Measurements from ENCODE around the gene TRIM33. TPM values are rescaled to one million over a fixed set of nuclear protein-coding genes. Genes with fewer than 3 reads are reported as not detected.

TRIM33 gene
- total RNA-seq (2021; fragmentation: NEBNext Ultra II Directional; extraction: Animal tissue kit (Norgen Biotek cat#: 25700)) = 50.8 and 52.3 TPM in 2 replicates
- 14.2 and 17.1 TPM in 2 replicates for polyA plus RNA-seq (2011; rRNA removed)
- polyA plus RNA-seq (2011; cell fraction: cytosol; rRNA removed) = 17.6 TPM
- polyA plus RNA-seq (2011; cell fraction: nucleus; rRNA removed) = 34.3 TPM
- polyA plus RNA-seq (2012, experiment 1 of 2) = 27.7 to 34.0 TPM (median 30.7 TPM) in 4 replicates
- polyA plus RNA-seq (2012, experiment 2 of 2) = 2.5 TPM
- polyA plus RNA-seq (2013, experiment 1 of 2) = 40.2 TPM
- 40.9 TPM for polyA plus RNA-seq (2013, experiment 2 of 2)
- 60.3 and 90.3 TPM in 2 replicates for polyA minus RNA-seq (2011; rRNA and poly(A)+ RNA removed)
- 32.5 TPM for polyA minus RNA-seq (2011; cell fraction: cytosol; rRNA and poly(A)+ RNA removed)
- 67.3 TPM for polyA minus RNA-seq (2011; cell fraction: nucleus; rRNA and poly(A)+ RNA removed)
- long read RNA-seq, experiment 1, partial matches to known transcripts = 4 of 29 reads
- long read RNA-seq, experiment 1, other reads (novel, unspliced or antisense) = 25 of 29 reads
- long read RNA-seq, experiment 2, partial matches to known transcripts = 4 of 4 reads
- long read RNA-seq, experiment 2, other reads (novel, unspliced or antisense) = 0 of 4 reads

DNA sequence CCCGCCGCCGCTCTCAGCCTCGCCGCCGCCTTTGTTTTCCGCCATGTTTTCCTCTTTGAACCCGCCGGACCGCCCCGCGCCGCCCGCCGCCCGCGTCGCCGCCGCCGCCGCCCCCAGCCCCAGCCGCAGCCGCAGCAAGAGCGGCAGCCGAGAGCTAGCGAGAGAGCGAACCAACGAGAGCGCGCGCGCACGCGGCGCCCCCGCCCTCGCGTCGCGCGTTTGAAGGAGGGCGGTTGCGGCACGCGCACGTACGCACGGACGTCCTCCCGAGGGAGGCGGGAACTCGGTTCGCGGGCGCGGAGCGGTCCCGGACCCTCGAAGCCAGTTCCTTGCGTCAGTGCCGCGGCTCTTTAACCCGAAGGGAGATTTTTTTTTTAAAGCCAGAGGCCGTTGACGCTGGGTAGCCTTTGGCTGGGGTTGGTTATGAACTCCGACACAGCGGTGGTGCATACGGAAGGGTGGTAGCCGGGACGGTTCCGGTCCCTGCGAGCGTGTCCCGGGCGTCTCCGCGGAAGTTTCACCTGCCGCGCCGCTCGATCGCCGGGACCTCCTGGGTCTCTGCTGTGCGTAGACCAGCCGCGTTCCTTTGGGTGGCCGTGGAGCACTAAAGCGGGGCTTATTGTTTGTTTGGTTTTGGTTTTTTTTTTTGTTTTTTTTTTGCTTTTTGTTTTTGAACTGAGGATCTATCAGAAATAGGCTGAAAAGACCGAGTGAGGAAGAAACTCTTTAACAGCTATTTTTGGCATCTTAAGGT is at the start of gene TRIM33:
TRIM33 (minus strand) TSS at position 172 of the 754 bp plus-strand sequence; CDS start at position 45, 127 bp downstream.
- peaks cover 19% of the 10 kb centered on the region for H3K23me2 ChIP-seq (ENCODE audit: low read depth, low read length)
- peak within 1 kb of the TSS; percentile 90 to 99 (median 95) for H3K4me3 ChIP-seq (ENCODE audit: extremely low read depth in 1 of 4, insufficient read depth in 2 of 4, low read depth in 3 of 4, low read length in 4 of 4)
- DNase-seq (ENCODE audit: low read depth in 1 of 2, low spot score in 2 of 2) = peak; percentile 83 to 90
- H4K20me1 ChIP-seq (replicated peaks in 1 of 2; ENCODE audit: control insufficient read depth in 1 of 2, insufficient read depth in 2 of 2, low read length in 2 of 2) = peaks cover 13 to 17% of the 10 kb centered on the region in 2 experiments
- peak within 1 kb of the TSS; percentile 87 for H2BK5ac ChIP-seq (ENCODE audit: low read depth, low read length)
- peak within 1 kb of the TSS; percentile 44 for H4K91ac ChIP-seq (replicated peaks; ENCODE audit: insufficient read length, low read length)
- no peak for FAIRE-seq
- H3K27ac ChIP-seq (ENCODE audit: low read depth, low read length) = peak within 1 kb of the TSS; percentile 91
- H2AK5ac ChIP-seq (ENCODE audit: low read depth, low read length) = peak within 1 kb of the TSS; percentile 82; the same call in 1 of the 2 replicates
- no peak within 1 kb of the TSS for H2BK15ac ChIP-seq (ENCODE audit: low read length)
- H3K14ac ChIP-seq (ENCODE audit: insufficient read length) = no peak within 1 kb of the TSS
- no peaks in the 10 kb centered on the region for H3K27me3 ChIP-seq (replicated peaks in 1 of 4; ENCODE audit: control insufficient read depth in 3 of 4, extremely low read depth in 1 of 4, insufficient read depth in 3 of 4, low read length in 3 of 4)
- WGBS, 2 experiments (ENCODE audit: extremely low coverage in 1 of 2, insufficient coverage in 1 of 2, insufficient read length in 1 of 2, insufficient replicate concordance in 2 of 2, low coverage in 1 of 2, low lambda C conversion rate in 2 of 2, missing lambda C conversion rate in 1 of 2) = 1% methylated on average over 49 of the region's 90 CpGs; no CpG with 5 or more reads in 1 of the 2 experiments
- peaks cover 20 to 43% of the 10 kb centered on the region in 2 experiments for H3K79me2 ChIP-seq (ENCODE audit: control insufficient read depth in 1 of 2, insufficient read depth in 2 of 2, low read length in 2 of 2)
- peak within 1 kb of the TSS; percentile 41; the same call in 1 of the 2 replicates for H2AFZ ChIP-seq (ENCODE audit: low read length)
- peak within 1 kb of the TSS; percentile 71 for H3K18ac ChIP-seq (ENCODE audit: extremely low read depth, low read length)
- H3K23ac ChIP-seq (ENCODE audit: insufficient read length) = no peak within 1 kb of the TSS
- H3K79me1 ChIP-seq (ENCODE audit: low read depth, low read length) = peaks cover 11% of the 10 kb centered on the region
- H3K9me3 ChIP-seq (ENCODE audit: insufficient read depth in 2 of 2, low read depth in 1 of 2, low read length in 1 of 2) = no peaks in the 10 kb centered on the region
- ChIA-PET CTCF (ENCODE audit: partially characterized antibody) (interaction anchor here (0.6 to 1.1 kb wide), 2 partner anchors 13 to 533 kb away, joined by 3 to 4 read pairs; no protein-coding TSS in a partner anchor), POLR2A (ENCODE audit: partially characterized antibody) (interaction anchor here (0.7 to 4.1 kb wide), 17 partner anchors 11 to 247 kb away, joined by 3 to 19 read pairs (median 4); partner anchors contain the start of genes BCAS2, CSDE1, DENND2C and NRAS)
- peak within 1 kb of the TSS; percentile 89 to 95 (median 91) for H3K9ac ChIP-seq (replicated peaks in 1 of 4; ENCODE audit: extremely low read depth in 1 of 4, low read depth in 3 of 4, low read length in 3 of 4)
- no peak within 1 kb of the TSS for H2BK120ac ChIP-seq (replicated peaks; ENCODE audit: low read depth, low read length)
- H2BK20ac ChIP-seq (ENCODE audit: low read length) = no peak within 1 kb of the TSS
- H3K36me3 ChIP-seq (ENCODE audit: control insufficient read depth in 2 of 4, insufficient read depth in 4 of 4, low read length in 3 of 4) = peaks cover 0 to 4% (median 1%) of the 10 kb centered on the region in 4 experiments; a peak in 2 of 8 replicates
- peak within 1 kb of the TSS; percentile 96 for H4K8ac ChIP-seq (ENCODE audit: extremely low read depth, insufficient read depth, low read length)
- H3K4me1 ChIP-seq (replicated peaks in 1 of 4; ENCODE audit: control insufficient read depth in 3 of 4, insufficient read depth in 4 of 4, low read length in 3 of 4) = peaks cover 0 to 5% (median 3%) of the 10 kb centered on the region in 4 experiments; a peak in 5 of 7 replicates
- peak within 1 kb of the TSS; percentile 75 for H3K4ac ChIP-seq (replicated peaks; ENCODE audit: insufficient read length, low read depth, low read length)
- H2BK12ac ChIP-seq (ENCODE audit: low read depth, low read length) = peak within 1 kb of the TSS; percentile 80
- peak within 1 kb of the TSS; percentile 81 for H3K56ac ChIP-seq (replicated peaks; ENCODE audit: insufficient read length, low read depth, low read length)
- H4K5ac ChIP-seq (ENCODE audit: insufficient read length, low read depth, low read length) = peak within 1 kb of the TSS; percentile 80
- H3K4me2 ChIP-seq (ENCODE audit: insufficient read depth in 1 of 2, low read depth in 2 of 2, low read length in 2 of 2) = peak within 1 kb of the TSS; percentile 85 to 99
- TF ChIP-seq HDAC6 (IDR thresholded peaks at IDR 0.05; ENCODE audit: low read depth, low read length) (no peak), CREB1 (IDR thresholded peaks at IDR 0.05) (peak; percentile 66), CBX8 (IDR thresholded peaks at IDR 0.05; ENCODE audit: borderline replicate concordance, low read depth, low read length) (no peak), TBP (IDR thresholded peaks at IDR 0.05; ENCODE audit: low read depth, low read length) (peak; percentile 64; the same call in 1 of the 2 replicates), CBX5 (IDR thresholded peaks at IDR 0.05; ENCODE audit: low read depth, low read length) (no peak), HDAC2 (IDR thresholded peaks at IDR 0.05; ENCODE audit: borderline replicate concordance in 1 of 2, low read depth in 2 of 2, low read length in 2 of 2) (no peak), POLR2AphosphoS5 (IDR thresholded peaks at IDR 0.05; ENCODE audit: low read depth, low read length) (peak; percentile 80), KDM5A (IDR thresholded peaks at IDR 0.05; ENCODE audit: low read length) (no peak), POLR2A (IDR thresholded peaks at IDR 0.05; ENCODE audit: control extremely low read depth in 1 of 2, low read depth in 2 of 2, low read length in 2 of 2) (peak in 1 of 2 experiments; percentile 78; a peak in 2 of 3 replicates)
